ENCODE measurements around the gene IMPDH1. TPM values are rescaled to one million over a fixed set of nuclear protein-coding genes. Genes with fewer than 3 reads are reported as not detected.
A peak's percentile ranks its signal among the peaks of the same experiment; 100 is the strongest.

IMPDH1 gene
- total and polyA plus RNA-seq, 2 donors from 2014 or later: 20.9 to 40.3 TPM

- H3K9ac ChIP-seq (ENCODE audit: low read length in 3 of 3): no peak overlapping the region
- intact Hi-C loops (cut with DNase I): no loop called here
- H3K36me3 ChIP-seq (ENCODE audit: control insufficient read depth in 2 of 3, insufficient read depth in 3 of 3, low read length in 3 of 3): peaks cover 0 to 4% (median 2%) of the 10 kb centered on the region in 3 donors
- FAIRE-seq: no peak
- peaks cover 0 to 5% (median 0%) of the 10 kb centered on the region in 3 donors for H3K4me1 ChIP-seq (ENCODE audit: control insufficient read depth in 2 of 3, insufficient read depth in 2 of 3, low read depth in 1 of 3, low read length in 3 of 3)
- no peak for DNase-seq
- no peak overlapping the region for H3K27ac ChIP-seq (ENCODE audit: low read depth in 2 of 2, low read length in 2 of 2)
- H3K27me3 ChIP-seq (ENCODE audit: control insufficient read depth, insufficient read depth, low read length): no peaks in the 10 kb centered on the region
- no peaks in the 10 kb centered on the region for H3K9me3 ChIP-seq (ENCODE audit: control insufficient read depth in 2 of 3, insufficient read depth in 1 of 3, low read length in 3 of 3)
- no peak for TF ChIP-seq CTCF (IDR thresholded peaks at IDR 0.05; ENCODE audit: borderline replicate concordance, extremely low read depth, insufficient read depth)
- no peak overlapping the region for H3K4me3 ChIP-seq (ENCODE audit: low read length in 3 of 3)
These were observed 16.1 kb downstream of the IMPDH1 start for GRCh38 chr7:128393526-128394330.

GRCh38 chr7:128392446-128393327 lies 17.1 kb downstream of the IMPDH1 start:
- no peaks in the 10 kb centered on the region for H3K27me3 ChIP-seq (ENCODE audit: control insufficient read depth, insufficient read depth, low read length)
- intact Hi-C loops (cut with DNase I): no loop called here
- TF ChIP-seq CTCF (IDR thresholded peaks at IDR 0.05; ENCODE audit: borderline replicate concordance, extremely low read depth, insufficient read depth): no peak
- DNase-seq (peak in 1 of 5 donors; percentile 45), FAIRE-seq (no peak)
- peaks cover 0 to 2% (median 2%) of the 10 kb centered on the region in 3 donors for H3K36me3 ChIP-seq (ENCODE audit: control insufficient read depth in 2 of 3, insufficient read depth in 3 of 3, low read length in 3 of 3)
- H3K9me3 ChIP-seq (ENCODE audit: control insufficient read depth in 2 of 3, insufficient read depth in 1 of 3, low read length in 3 of 3): no peaks in the 10 kb centered on the region
- no peak overlapping the region for H3K27ac ChIP-seq (ENCODE audit: low read depth in 2 of 2, low read length in 2 of 2)
- no peak overlapping the region for H3K9ac ChIP-seq (ENCODE audit: low read length in 3 of 3)
- peaks cover 0 to 7% (median 0%) of the 10 kb centered on the region in 3 donors for H3K4me1 ChIP-seq (ENCODE audit: control insufficient read depth in 2 of 3, insufficient read depth in 2 of 3, low read depth in 1 of 3, low read length in 3 of 3)
- no peak overlapping the region for H3K4me3 ChIP-seq (ENCODE audit: low read length in 3 of 3)

GRCh38 chr7:128391805-128392204 lies 18.0 kb downstream of the IMPDH1 start:
- H3K27me3 ChIP-seq (ENCODE audit: control insufficient read depth, insufficient read depth, low read length): no peaks in the 10 kb centered on the region
- no peaks in the 10 kb centered on the region for H3K36me3 ChIP-seq (ENCODE audit: control insufficient read depth in 2 of 3, insufficient read depth in 3 of 3, low read length in 3 of 3)
- H3K9ac ChIP-seq (ENCODE audit: low read length in 3 of 3): no peak overlapping the region
- no peaks in the 10 kb centered on the region for H3K9me3 ChIP-seq (ENCODE audit: control insufficient read depth in 2 of 3, insufficient read depth in 1 of 3, low read length in 3 of 3)
- intact Hi-C loops (cut with DNase I): no loop called here
- no peak overlapping the region for H3K4me3 ChIP-seq (ENCODE audit: low read length in 3 of 3)
- FAIRE-seq (no peak), DNase-seq (peak in 1 of 5 donors; percentile 49)
- no peak for TF ChIP-seq CTCF (IDR thresholded peaks at IDR 0.05; ENCODE audit: borderline replicate concordance, extremely low read depth, insufficient read depth)
- H3K4me1 ChIP-seq (ENCODE audit: control insufficient read depth in 2 of 3, insufficient read depth in 2 of 3, low read depth in 1 of 3, low read length in 3 of 3): peaks cover 0 to 7% (median 0%) of the 10 kb centered on the region in 3 donors
- H3K27ac ChIP-seq (ENCODE audit: low read depth in 2 of 2, low read length in 2 of 2): no peak overlapping the region
